ENCODE measurements around the gene HOXA3.

HOXA3 gene

GRCh38 chr7:27198138-27198841 lies 45.9 kb upstream of the HOXA3 start:
- Histone ChIP-seq H3K4me1 (ENCODE audit: control extremely low read depth in 1 of 4, control insufficient read depth in 4 of 4, insufficient read depth in 4 of 4, low read length in 3 of 4) (peaks cover 0 to 36% (median 29%) of the 10 kb centered on the region in 4 experiments), H3K36me3 (ENCODE audit: control insufficient read depth in 4 of 4, insufficient read depth in 4 of 4, low read length in 3 of 4) (no peaks in the 10 kb centered on the region), H3K27ac (ENCODE audit: insufficient read depth in 1 of 2, low read depth in 1 of 2, low read length in 2 of 2, poor library complexity in 1 of 2, severe bottlenecking in 2 of 2) (no peak overlapping the region), H3K9me3 (ENCODE audit: control extremely low read depth in 1 of 5, control insufficient read depth in 4 of 5, insufficient read depth in 2 of 5, low read depth in 1 of 5, low read length in 4 of 5) (no peaks in the 10 kb centered on the region), H3K4me3 (ENCODE audit: control insufficient read depth in 1 of 7, extremely low read depth in 1 of 7, insufficient read depth in 4 of 7, low read depth in 2 of 7, low read length in 6 of 7) (no peak overlapping the region), H3K27me3 (replicated peaks in 2 of 5; ENCODE audit: control insufficient read depth in 4 of 5, insufficient read depth in 5 of 5, low read length in 4 of 5) (peaks cover 42 to 99% (median 71%) of the 10 kb centered on the region in 5 experiments)
- CTCF ChIA-PET: interaction anchor here (0.7 to 2.1 kb wide), 7 partner anchors 10 to 821 kb away, joined by 3 to 10 read pairs (median 3); no protein-coding TSS in a partner anchor
- 8% methylated on average over 22 of the region's 29 CpGs for WGBS (ENCODE audit: insufficient coverage)
- POLR2A ChIA-PET: no interaction called here
- no peak for DNase-seq

- Histone ChIP-seq H3K9me3 (ENCODE audit: control extremely low read depth in 1 of 5, control insufficient read depth in 4 of 5, insufficient read depth in 2 of 5, low read depth in 1 of 5, low read length in 4 of 5) (no peaks in the 10 kb centered on the region), H3K27me3 (replicated peaks in 2 of 5; ENCODE audit: control insufficient read depth in 4 of 5, insufficient read depth in 5 of 5, low read length in 4 of 5) (peaks cover 42 to 99% (median 74%) of the 10 kb centered on the region in 5 experiments), H3K4me3 (ENCODE audit: control insufficient read depth in 1 of 7, extremely low read depth in 1 of 7, insufficient read depth in 4 of 7, low read depth in 2 of 7, low read length in 6 of 7) (no peak overlapping the region), H3K27ac (ENCODE audit: insufficient read depth in 1 of 2, low read depth in 1 of 2, low read length in 2 of 2, poor library complexity in 1 of 2, severe bottlenecking in 2 of 2) (no peak overlapping the region), H3K4me1 (ENCODE audit: control extremely low read depth in 1 of 4, control insufficient read depth in 4 of 4, insufficient read depth in 4 of 4, low read length in 3 of 4) (peaks cover 0 to 44% (median 37%) of the 10 kb centered on the region in 4 experiments), H3K36me3 (ENCODE audit: control insufficient read depth in 4 of 4, insufficient read depth in 4 of 4, low read length in 3 of 4) (no peaks in the 10 kb centered on the region)
- no peak for DNase-seq
- CTCF ChIA-PET: interaction anchor here (0.6 to 2.1 kb wide), 2 partner anchors 11 to 822 kb away, joined by 3 to 10 read pairs; no protein-coding TSS in a partner anchor
- WGBS (ENCODE audit: insufficient coverage): 21% methylated on average over 16 of the region's 18 CpGs
- POLR2A ChIA-PET: no interaction called here
Measured at GRCh38 chr7:27197137-27198042, 45.0 kb upstream of the HOXA3 start.

DNA sequence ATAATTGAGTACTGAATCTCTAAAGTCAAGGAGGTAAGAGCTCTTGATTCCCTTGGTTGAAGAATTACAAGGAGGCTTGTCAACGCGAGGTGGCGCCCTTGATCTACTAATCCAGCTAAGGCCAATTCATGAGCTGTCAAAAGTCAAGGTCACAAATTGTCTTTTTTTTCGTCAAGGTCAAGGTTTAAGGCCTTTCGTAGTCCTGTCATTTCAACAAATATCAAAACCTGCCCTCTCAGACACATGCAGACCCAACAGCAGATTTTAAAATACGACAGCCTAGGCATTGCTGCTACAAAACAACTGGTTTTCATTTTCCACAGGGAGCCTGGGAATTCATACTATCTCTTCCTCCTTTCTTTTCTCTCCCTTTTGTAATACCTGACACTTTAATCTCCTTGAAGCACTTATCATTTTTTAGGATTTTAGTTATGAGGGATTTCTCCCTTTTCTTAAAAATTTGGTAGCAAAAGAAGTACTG lies 43.9 kb upstream of the HOXA3 start:
- ChIA-PET POLR2A (interaction anchor here (0.5 kb wide), 1 partner anchor 1004 kb away, joined by 3 read pairs; no protein-coding TSS in a partner anchor), CTCF (interaction anchor here (0.6 to 2.5 kb wide), 29 partner anchors 10 to 901 kb away, joined by 3 to 38 read pairs (median 4); no protein-coding TSS in a partner anchor)
- WGBS (ENCODE audit: insufficient coverage): 2% methylated on average over 6 of the region's 6 CpGs

DNA sequence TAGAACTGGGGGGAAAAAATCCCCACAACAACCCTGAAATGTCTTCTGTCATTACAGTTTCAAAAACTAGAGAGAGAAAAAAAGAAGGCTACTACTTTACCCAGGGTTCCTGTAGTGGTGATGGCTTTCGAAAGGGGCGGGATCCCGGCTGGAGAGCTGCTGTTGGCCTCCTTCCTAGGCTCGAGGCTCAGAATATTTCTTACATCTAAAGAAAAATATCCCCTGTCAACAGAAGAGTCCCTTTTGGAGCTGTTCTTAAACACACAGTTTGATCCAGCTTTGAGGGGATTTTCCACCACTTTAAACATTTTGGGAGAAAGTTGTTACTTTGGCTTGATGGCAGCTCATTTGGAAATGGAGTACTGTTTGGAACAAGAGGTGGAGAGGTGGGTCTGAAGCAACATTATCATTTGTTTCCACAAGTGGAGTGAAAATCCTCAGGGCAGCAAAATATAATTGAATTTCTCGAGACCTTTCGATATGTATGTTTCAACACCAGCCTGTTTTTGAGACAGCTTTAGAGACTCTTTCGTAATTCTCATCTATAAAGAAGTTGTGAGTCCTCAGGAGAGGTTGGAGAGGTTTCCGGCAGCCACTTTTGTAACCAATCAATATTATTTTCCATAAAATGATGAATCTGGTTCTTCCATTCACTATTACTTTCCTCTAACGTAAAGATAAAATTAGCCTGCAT lies 42.5 kb upstream of the HOXA3 start:
- CTCF ChIA-PET: interaction anchor here (0.7 to 2.5 kb wide), 15 partner anchors 8 to 826 kb away, joined by 3 to 38 read pairs (median 4); no protein-coding TSS in a partner anchor
- 48% methylated on average over 4 of the region's 9 CpGs for WGBS (ENCODE audit: insufficient coverage)
- no peaks in the 10 kb centered on the region for H3K9me3 ChIP-seq (ENCODE audit: control extremely low read depth in 1 of 5, control insufficient read depth in 4 of 5, insufficient read depth in 2 of 5, low read depth in 1 of 5, low read length in 4 of 5)
- H3K4me1 ChIP-seq (ENCODE audit: control extremely low read depth in 1 of 4, control insufficient read depth in 4 of 4, insufficient read depth in 4 of 4, low read length in 3 of 4): peaks cover 0 to 32% (median 23%) of the 10 kb centered on the region in 4 experiments
- H3K27me3 ChIP-seq (replicated peaks in 2 of 5; ENCODE audit: control insufficient read depth in 4 of 5, insufficient read depth in 5 of 5, low read length in 4 of 5): peaks cover 40 to 99% (median 75%) of the 10 kb centered on the region in 5 experiments
- no peaks in the 10 kb centered on the region for H3K36me3 ChIP-seq (ENCODE audit: control insufficient read depth in 4 of 4, insufficient read depth in 4 of 4, low read length in 3 of 4)
- DNase-seq: no peak
- H3K27ac ChIP-seq (ENCODE audit: insufficient read depth in 1 of 2, low read depth in 1 of 2, low read length in 2 of 2, poor library complexity in 1 of 2, severe bottlenecking in 2 of 2): no peak overlapping the region
- POLR2A ChIA-PET: no interaction called here
- H3K4me3 ChIP-seq (ENCODE audit: control insufficient read depth in 1 of 7, extremely low read depth in 1 of 7, insufficient read depth in 4 of 7, low read depth in 2 of 7, low read length in 6 of 7): no peak overlapping the region

More for the DNA sequence above, 43.9 kb upstream of the HOXA3 start:
- peak; percentile 83 to 90 (median 89) for DNase-seq
- Histone ChIP-seq H3K4me3 (ENCODE audit: control insufficient read depth in 1 of 7, extremely low read depth in 1 of 7, insufficient read depth in 4 of 7, low read depth in 2 of 7, low read length in 6 of 7) (no peak overlapping the region), H3K36me3 (ENCODE audit: control insufficient read depth in 4 of 4, insufficient read depth in 4 of 4, low read length in 3 of 4) (no peaks in the 10 kb centered on the region), H3K27ac (ENCODE audit: insufficient read depth in 1 of 2, low read depth in 1 of 2, low read length in 2 of 2, poor library complexity in 1 of 2, severe bottlenecking in 2 of 2) (no peak overlapping the region), H3K4me1 (ENCODE audit: control extremely low read depth in 1 of 4, control insufficient read depth in 4 of 4, insufficient read depth in 4 of 4, low read length in 3 of 4) (peaks cover 0 to 47% (median 36%) of the 10 kb centered on the region in 4 experiments), H3K27me3 (replicated peaks in 2 of 5; ENCODE audit: control insufficient read depth in 4 of 5, insufficient read depth in 5 of 5, low read length in 4 of 5) (peaks cover 42 to 99% (median 72%) of the 10 kb centered on the region in 5 experiments), H3K9me3 (ENCODE audit: control extremely low read depth in 1 of 5, control insufficient read depth in 4 of 5, insufficient read depth in 2 of 5, low read depth in 1 of 5, low read length in 4 of 5) (no peaks in the 10 kb centered on the region)

- DNase-seq: peak in 1 of 3 donors; percentile 46
- Histone ChIP-seq H3K36me3 (ENCODE audit: control insufficient read depth in 4 of 4, insufficient read depth in 4 of 4, low read length in 3 of 4) (no peaks in the 10 kb centered on the region), H3K4me3 (ENCODE audit: control insufficient read depth in 1 of 7, extremely low read depth in 1 of 7, insufficient read depth in 4 of 7, low read depth in 2 of 7, low read length in 6 of 7) (no peak overlapping the region), H3K9me3 (ENCODE audit: control extremely low read depth in 1 of 5, control insufficient read depth in 4 of 5, insufficient read depth in 2 of 5, low read depth in 1 of 5, low read length in 4 of 5) (no peaks in the 10 kb centered on the region), H3K4me1 (ENCODE audit: control extremely low read depth in 1 of 4, control insufficient read depth in 4 of 4, insufficient read depth in 4 of 4, low read length in 3 of 4) (peaks cover 0 to 29% (median 25%) of the 10 kb centered on the region in 4 experiments), H3K27me3 (replicated peaks in 2 of 5; ENCODE audit: control insufficient read depth in 4 of 5, insufficient read depth in 5 of 5, low read length in 4 of 5) (peaks cover 40 to 100% (median 80%) of the 10 kb centered on the region in 5 experiments), H3K27ac (ENCODE audit: insufficient read depth in 1 of 2, low read depth in 1 of 2, low read length in 2 of 2, poor library complexity in 1 of 2, severe bottlenecking in 2 of 2) (no peak overlapping the region)
- WGBS (ENCODE audit: insufficient coverage): 20% methylated on average over 1 of the region's 2 CpGs
- CTCF ChIA-PET: interaction anchor here (1.2 to 1.9 kb wide), 3 partner anchors 9 to 591 kb away, joined by 3 to 6 read pairs (median 4); no protein-coding TSS in a partner anchor
- POLR2A ChIA-PET: no interaction called here
Measured at GRCh38 chr7:27194002-27194352, 41.6 kb upstream of the HOXA3 start.

GRCh38 chr7:27193335-27194001 lies 41.1 kb upstream of the HOXA3 start:
- ChIA-PET POLR2A (no interaction called here), CTCF (interaction anchor here (1.9 kb wide), 1 partner anchor 16 kb away, joined by 6 read pairs; no protein-coding TSS in a partner anchor)
- Histone ChIP-seq H3K4me3 (ENCODE audit: control insufficient read depth in 1 of 7, extremely low read depth in 1 of 7, insufficient read depth in 4 of 7, low read depth in 2 of 7, low read length in 6 of 7) (peak overlapping the region in 1 of 7 experiments; percentile 56), H3K27ac (ENCODE audit: insufficient read depth in 1 of 2, low read depth in 1 of 2, low read length in 2 of 2, poor library complexity in 1 of 2, severe bottlenecking in 2 of 2) (no peak overlapping the region), H3K4me1 (ENCODE audit: control extremely low read depth in 1 of 4, control insufficient read depth in 4 of 4, insufficient read depth in 4 of 4, low read length in 3 of 4) (peaks cover 0 to 31% (median 28%) of the 10 kb centered on the region in 4 experiments), H3K27me3 (replicated peaks in 2 of 5; ENCODE audit: control insufficient read depth in 4 of 5, insufficient read depth in 5 of 5, low read length in 4 of 5) (peaks cover 40 to 100% (median 78%) of the 10 kb centered on the region in 5 experiments), H3K9me3 (ENCODE audit: control extremely low read depth in 1 of 5, control insufficient read depth in 4 of 5, insufficient read depth in 2 of 5, low read depth in 1 of 5, low read length in 4 of 5) (no peaks in the 10 kb centered on the region), H3K36me3 (ENCODE audit: control insufficient read depth in 4 of 4, insufficient read depth in 4 of 4, low read length in 3 of 4) (no peaks in the 10 kb centered on the region)
- no peak for DNase-seq
- 11% methylated on average over 26 of the region's 29 CpGs for WGBS (ENCODE audit: insufficient coverage)

Data from common myeloid progenitor, CD34-positive (primary cell).